HEK293 (cell line): ENCODE measurements around the gene ACSM2A.

Experiments
- CTCF ChIA-PET: fragments of 350-600 bp; formaldehyde crosslinking; extraction: SDS; loops from one replicate; lab custom pipeline; 2021; ENCODE audit warnings: antibody characterized with exemption; lab: Yijun Ruan, JAX
- POLR2A ChIA-PET: fragments of 300-600 bp; formaldehyde crosslinking; extraction: SDS; loops from one replicate; lab custom pipeline; 2020; ENCODE audit warnings: antibody characterized with exemption, inconsistent platforms; lab: Yijun Ruan, JAX
- H3K27ac ChIP-seq: fragments of 200-500 bp; sonication (Bioruptor generic); 2 replicates; pipeline ENCODE4 v1.5.1; 2014; ENCODE audit warnings: low read depth, low read length, control low read depth, inconsistent platforms; ENCODE audit errors: extremely low read depth
- H3K36me3 ChIP-seq, 2 experiments: fragments of 200-500 bp in 1 of 2; sonication (Bioruptor generic) in 1 of 2; 1 replicate in 1 of 2; 2 replicates in 1 of 2; pipeline ENCODE4 v1.5.1; 2014 to 2017; ENCODE audit warnings: inconsistent platforms in 2 of 2, low read length in 2 of 2; ENCODE audit not compliant: control insufficient read depth in 2 of 2, insufficient read depth in 1 of 2
- H3K4me1 ChIP-seq: fragments of 200-500 bp; sonication (Bioruptor generic); 2 replicates; pipeline ENCODE4 v1.5.1; 2014; ENCODE audit warnings: mild to moderate bottlenecking, low read length, inconsistent platforms; ENCODE audit not compliant: control insufficient read depth, insufficient read depth
- H3K4me3 ChIP-seq: 2 replicates; pipeline ENCODE4 v1.5.1; 2011; ENCODE audit warnings: low read depth, mild to moderate bottlenecking, control low read depth, low read length, moderate library complexity
- H3K9me3 ChIP-seq: fragments of 200-500 bp; sonication (Bioruptor generic); 2 replicates; pipeline ENCODE4 v1.5.1; 2014; ENCODE audit warnings: low read depth, low read length, inconsistent platforms; ENCODE audit not compliant: control insufficient read depth, insufficient read depth
- ATF2 ChIP-seq: fragments of 450-650 bp; formaldehyde crosslinking; IDR thresholded peaks from 2 replicates; pipeline ENCODE4 v1.5.1; 2016; ENCODE audit warnings: missing biosample characterization, missing genetic modification characterization, low read depth
- GLI2 ChIP-seq: fragments of 450-650 bp; formaldehyde crosslinking; IDR thresholded peaks from 2 replicates; pipeline ENCODE4; 2017; ENCODE audit warnings: missing biosample characterization, missing genetic modification characterization, low read depth, borderline replicate concordance
- PRDM10 ChIP-seq: fragments of 450-650 bp; formaldehyde crosslinking; IDR thresholded peaks from 2 replicates; pipeline ENCODE4 v1.5.1; 2016; ENCODE audit warnings: missing biosample characterization, missing genetic modification characterization
- SETDB1 ChIP-seq: IDR thresholded peaks from one replicate; pipeline ENCODE4 v1.6.1; 2017; ENCODE audit warnings: mild to moderate bottlenecking, low read length, moderate library complexity, mixed read lengths; ENCODE audit not compliant: insufficient read length
- ZNF148 ChIP-seq: fragments of 450-650 bp; formaldehyde crosslinking; IDR thresholded peaks from 2 replicates; pipeline ENCODE4 v1.5.0; 2017; ENCODE audit warnings: missing biosample characterization, missing genetic modification characterization, borderline replicate concordance
- ZNF16 ChIP-seq: fragments of 450-650 bp; formaldehyde crosslinking; IDR thresholded peaks from 2 replicates; pipeline ENCODE4 v1.5.1; 2016; ENCODE audit warnings: low read depth, missing biosample characterization, missing genetic modification characterization
- ZNF19 ChIP-seq: fragments of 450-650 bp; formaldehyde crosslinking; IDR thresholded peaks from 2 replicates; pipeline ENCODE4; 2016; ENCODE audit warnings: missing biosample characterization, missing genetic modification characterization, low read depth
- ZNF26 ChIP-seq: fragments of 450-650 bp; formaldehyde crosslinking; IDR thresholded peaks from 2 replicates; pipeline ENCODE4 v1.5.1; 2016; ENCODE audit warnings: missing biosample characterization, missing genetic modification characterization
- ZNF311 ChIP-seq: fragments of 450-650 bp; formaldehyde crosslinking; IDR thresholded peaks from 2 replicates; pipeline ENCODE4 v1.5.1; 2017; ENCODE audit warnings: missing biosample characterization, missing genetic modification characterization, borderline replicate concordance
- ZNF350 ChIP-seq: fragments of 450-650 bp; formaldehyde crosslinking; IDR thresholded peaks from 2 replicates; pipeline ENCODE4 v1.5.0; 2017; ENCODE audit warnings: missing biosample characterization, mild to moderate bottlenecking, missing genetic modification characterization
- ZNF433 ChIP-seq: fragments of 450-650 bp; formaldehyde crosslinking; IDR thresholded peaks from 2 replicates; pipeline ENCODE4 v1.5.1; 2016; ENCODE audit warnings: missing biosample characterization, missing genetic modification characterization, low read depth
- ZNF488 ChIP-seq: fragments of 450-650 bp; formaldehyde crosslinking; IDR thresholded peaks from 2 replicates; pipeline ENCODE4 v1.5.1; 2016; ENCODE audit warnings: missing biosample characterization, missing genetic modification characterization
- ZNF514 ChIP-seq: fragments of 450-650 bp; formaldehyde crosslinking; IDR thresholded peaks from 2 replicates; pipeline ENCODE4 v1.5.1; 2016; ENCODE audit warnings: missing biosample characterization, missing genetic modification characterization
- ZNF518A ChIP-seq: fragments of 450-650 bp; formaldehyde crosslinking; conservative IDR thresholded peaks from 2 replicates; pipeline ENCODE4 v1.5.1; 2016; ENCODE audit warnings: low read depth, missing biosample characterization, missing genetic modification characterization
- ZNF558 ChIP-seq: fragments of 450-650 bp; formaldehyde crosslinking; IDR thresholded peaks from 2 replicates; pipeline ENCODE4 v1.5.1; 2016; ENCODE audit warnings: missing biosample characterization, missing genetic modification characterization
- ZNF670 ChIP-seq: fragments of 450-650 bp; formaldehyde crosslinking; IDR thresholded peaks from 2 replicates; pipeline ENCODE4 v1.5.1; 2016; ENCODE audit warnings: missing biosample characterization, missing genetic modification characterization, low read depth
- ZSCAN16 ChIP-seq: fragments of 450-650 bp; formaldehyde crosslinking; IDR thresholded peaks from 2 replicates; pipeline ENCODE4 v1.5.1; 2016; ENCODE audit warnings: missing biosample characterization, missing genetic modification characterization

ACSM2A gene

GRCh38 chr16:20504418-20504817 is 53.1 kb downstream of the ACSM2A start (continued):
- TF ChIP-seq ATF2 (tag by site-specific recombination) (no peak), ZNF19 (tag by site-specific recombination) (no peak), ZNF311 (tag by site-specific recombination) (no peak), ZNF488 (no peak)

- TF ChIP-seq ZNF514 = no peak
- TF ChIP-seq ZSCAN16 (tag by site-specific recombination) = no peak
- peak; percentile 29 for TF ChIP-seq SETDB1
These were observed 56.0 kb downstream of the ACSM2A start for GRCh38 chr16:20507280-20507679.

GRCh38 chr16:20510323-20510722 is 59.0 kb downstream of the ACSM2A start:
- no peak overlapping the region for H3K4me3 ChIP-seq
- POLR2A ChIA-PET = no interaction called here
- H3K9me3 ChIP-seq = no peaks in the 10 kb centered on the region
- no peaks in the 10 kb centered on the region for H3K36me3 ChIP-seq
- CTCF ChIA-PET = interaction anchor here (0.6 kb wide), 1 partner anchor 1109 kb away, joined by 3 read pairs; no protein-coding TSS in a partner anchor
- H3K27ac ChIP-seq = no peak overlapping the region
- H3K4me1 ChIP-seq = no peaks in the 10 kb centered on the region
- TF ChIP-seq ZNF148 (tag by site-specific recombination) = no peak
- no peak for TF ChIP-seq ZNF433 (tag by site-specific recombination)
- no peak for TF ChIP-seq ZNF518A
- no peak for TF ChIP-seq ZNF558 (tag by site-specific recombination)
- TF ChIP-seq ZNF26 (tag by site-specific recombination) = no peak
- no peak for TF ChIP-seq ZNF350 (tag by site-specific recombination)
- TF ChIP-seq PRDM10 (tag by site-specific recombination) = no peak
- no peak for TF ChIP-seq GLI2
- no peak for TF ChIP-seq ZNF16 (tag by site-specific recombination)
- TF ChIP-seq ZNF670 (tag by site-specific recombination) = no peak

More at GRCh38 chr16:20507280-20507679, 56.0 kb downstream of the ACSM2A start:
- Histone ChIP-seq H3K4me1 (no peaks in the 10 kb centered on the region), H3K27ac (no peak overlapping the region), H3K4me3 (no peak overlapping the region), H3K9me3 (no peaks in the 10 kb centered on the region), H3K36me3 (no peaks in the 10 kb centered on the region)
- POLR2A ChIA-PET = no interaction called here
- CTCF ChIA-PET = no interaction called here
